Smooth muscle cell (in vitro differentiated cells): ENCODE measurements around the gene LIPN. TPM values are rescaled to one million over a fixed set of nuclear protein-coding genes. Genes with fewer than 3 reads are reported as not detected.

Source experiments
- DNase-seq: peaks from one replicate; lab custom pipeline; 2025; ENCODE audit not compliant: unreplicated experiment; lab: John Stamatoyannopoulos, UW
- H2AFZ ChIP-seq: fragments of 200-600 bp; sonication (generic); 2 replicates; pipeline ENCODE4 v1.6.0; 2016; ENCODE audit warnings: antibody characterized with exemption, low read depth, mild to moderate bottlenecking
- H3F3A ChIP-seq: fragments of 200-600 bp; sonication (generic); 2 replicates; pipeline ENCODE4 v1.6.0; 2017; ENCODE audit warnings: antibody characterized with exemption, low read depth
- H3K27ac ChIP-seq: fragments of 200-600 bp; sonication (generic); 2 replicates; pipeline ENCODE4 v1.5.1; 2016; ENCODE audit warnings: low read depth, mild to moderate bottlenecking
- H3K27me3 ChIP-seq: fragments of 200-600 bp; sonication (generic); 2 replicates; pipeline ENCODE4 v1.6.1; 2016; ENCODE audit warnings: low read depth, mild to moderate bottlenecking
- H3K36me3 ChIP-seq: fragments of 200-600 bp; sonication (generic); 2 replicates; pipeline ENCODE4 v1.5.1; 2016; ENCODE audit warnings: low read depth
- H3K4me1 ChIP-seq: fragments of 200-600 bp; sonication (generic); 2 replicates; pipeline ENCODE4 v1.5.1; 2016; ENCODE audit warnings: low read depth
- H3K4me2 ChIP-seq: fragments of 200-600 bp; sonication (generic); 2 replicates; pipeline ENCODE4 v1.6.0; 2016; ENCODE audit warnings: mild to moderate bottlenecking
- H3K4me3 ChIP-seq: fragments of 200-600 bp; sonication (generic); 2 replicates; pipeline ENCODE4 v1.5.1; 2016; ENCODE audit warnings: mild to moderate bottlenecking
- H3K79me2 ChIP-seq: fragments of 200-600 bp; sonication (generic); 2 replicates; pipeline ENCODE4 v1.6.0; 2016; ENCODE audit warnings: low read depth, mild to moderate bottlenecking
- H3K9ac ChIP-seq: fragments of 200-600 bp; sonication (generic); 2 replicates; pipeline ENCODE4 v1.6.0; 2016; ENCODE audit warnings: low read depth
- H3K9me3 ChIP-seq: fragments of 200-600 bp; sonication (generic); replicated peaks from 2 replicates; pipeline ENCODE4 v1.5.1; 2016; ENCODE audit warnings: low read depth
- H4K20me1 ChIP-seq: fragments of 200-600 bp; sonication (generic); 2 replicates; pipeline ENCODE4 v1.6.0; 2016; ENCODE audit warnings: low read depth
- WGBS: methylation state at CpG from one replicate; pipeline ENCODE4 v1.1.7; 2016; ENCODE audit warnings: low lambda C conversion rate; 5-methylcytosine and 5-hydroxymethylcytosine counted together
- polyA plus RNA-seq: library from polyadenylated mRNA; unstranded; fragments of >200 nt; fragmentation: Nextera tagmentation; extraction: Ambion mirVana; gene quantifications from 2 replicates; pipeline ENCODE4 v1.2.1, GENCODE V29; 2016
- total RNA-seq: library from RNA; depleted of rRNA; stranded (reverse); fragments of >200 nt; gene quantifications from 2 replicates; pipeline ENCODE4 v1.2.3, GENCODE V29; 2014
- TF ChIP-seq, protein P1 (sequence below): fragments of 200-600 bp; sonication (generic); IDR thresholded peaks from 2 replicates; pipeline ENCODE4 v1.5.1; 2017; ENCODE audit warnings: borderline replicate concordance, mild to moderate bottlenecking, antibody characterized with exemption; ENCODE audit not compliant: insufficient read depth, poor library complexity, severe bottlenecking

The LIPN gene, protein sequence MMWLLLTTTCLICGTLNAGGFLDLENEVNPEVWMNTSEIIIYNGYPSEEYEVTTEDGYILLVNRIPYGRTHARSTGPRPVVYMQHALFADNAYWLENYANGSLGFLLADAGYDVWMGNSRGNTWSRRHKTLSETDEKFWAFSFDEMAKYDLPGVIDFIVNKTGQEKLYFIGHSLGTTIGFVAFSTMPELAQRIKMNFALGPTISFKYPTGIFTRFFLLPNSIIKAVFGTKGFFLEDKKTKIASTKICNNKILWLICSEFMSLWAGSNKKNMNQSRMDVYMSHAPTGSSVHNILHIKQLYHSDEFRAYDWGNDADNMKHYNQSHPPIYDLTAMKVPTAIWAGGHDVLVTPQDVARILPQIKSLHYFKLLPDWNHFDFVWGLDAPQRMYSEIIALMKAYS
- total RNA-seq (0.27 and 0.40 TPM in 2 replicates), polyA plus RNA-seq (not detected in 2 replicates)

DNA sequence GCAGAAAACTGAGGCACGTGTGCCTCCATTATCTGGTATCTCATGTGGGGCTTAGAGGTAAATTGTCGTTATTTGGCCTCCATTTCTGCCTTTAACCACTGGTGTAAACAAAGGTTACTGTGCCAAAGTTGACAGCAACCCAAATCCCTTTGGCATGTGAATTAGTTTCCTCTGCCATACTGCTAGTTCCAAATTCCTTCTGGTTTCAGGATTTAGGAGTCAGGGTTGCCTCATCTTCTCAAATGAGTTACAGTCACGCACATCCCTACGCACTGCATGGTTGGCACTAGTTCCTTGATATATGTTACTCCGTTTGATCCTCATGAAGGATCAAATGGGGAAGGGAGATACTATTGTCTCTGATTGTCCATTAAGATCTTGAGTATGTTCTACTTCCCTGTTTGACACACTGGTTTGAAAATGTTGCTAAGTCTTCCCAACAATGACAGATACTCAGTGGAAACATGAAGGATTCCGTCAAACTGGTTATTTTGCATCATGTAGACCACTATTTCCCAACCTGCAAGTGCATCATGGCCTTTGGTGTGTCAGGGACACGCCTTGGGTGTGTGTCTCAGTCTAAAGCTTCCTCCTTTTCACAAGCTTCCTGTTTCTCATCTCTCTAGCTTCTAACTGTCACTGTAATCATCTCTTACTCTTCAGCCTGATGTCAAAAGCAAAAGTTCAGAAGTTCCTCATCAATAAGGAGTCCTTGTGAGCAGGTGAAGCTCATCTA is at the start of gene LIPN:
Gene LIPN (plus strand): TSS at position 655 of the 736 bp plus-strand sequence. CDS start 1,386 bp downstream, outside the sequence.
- Histone ChIP-seq H4K20me1 (no peaks in the 10 kb centered on the region), H3K79me2 (no peaks in the 10 kb centered on the region), H3K36me3 (no peaks in the 10 kb centered on the region), H3K4me2 (no peak within 1 kb of the TSS), H3K9ac (no peak within 1 kb of the TSS), H3K27me3 (no peaks in the 10 kb centered on the region), H3K4me3 (no peak within 1 kb of the TSS), H3K9me3 (no peaks in the 10 kb centered on the region), H2AFZ (no peak within 1 kb of the TSS), H3K4me1 (no peaks in the 10 kb centered on the region), H3K27ac (no peak within 1 kb of the TSS), H3F3A (no peaks in the 10 kb centered on the region)
- 90% methylated on average over 7 of the region's 7 CpGs for WGBS
- DNase-seq = no peak
- TF ChIP-seq, protein P1, sequence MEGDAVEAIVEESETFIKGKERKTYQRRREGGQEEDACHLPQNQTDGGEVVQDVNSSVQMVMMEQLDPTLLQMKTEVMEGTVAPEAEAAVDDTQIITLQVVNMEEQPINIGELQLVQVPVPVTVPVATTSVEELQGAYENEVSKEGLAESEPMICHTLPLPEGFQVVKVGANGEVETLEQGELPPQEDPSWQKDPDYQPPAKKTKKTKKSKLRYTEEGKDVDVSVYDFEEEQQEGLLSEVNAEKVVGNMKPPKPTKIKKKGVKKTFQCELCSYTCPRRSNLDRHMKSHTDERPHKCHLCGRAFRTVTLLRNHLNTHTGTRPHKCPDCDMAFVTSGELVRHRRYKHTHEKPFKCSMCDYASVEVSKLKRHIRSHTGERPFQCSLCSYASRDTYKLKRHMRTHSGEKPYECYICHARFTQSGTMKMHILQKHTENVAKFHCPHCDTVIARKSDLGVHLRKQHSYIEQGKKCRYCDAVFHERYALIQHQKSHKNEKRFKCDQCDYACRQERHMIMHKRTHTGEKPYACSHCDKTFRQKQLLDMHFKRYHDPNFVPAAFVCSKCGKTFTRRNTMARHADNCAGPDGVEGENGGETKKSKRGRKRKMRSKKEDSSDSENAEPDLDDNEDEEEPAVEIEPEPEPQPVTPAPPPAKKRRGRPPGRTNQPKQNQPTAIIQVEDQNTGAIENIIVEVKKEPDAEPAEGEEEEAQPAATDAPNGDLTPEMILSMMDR = no peak

DNA sequence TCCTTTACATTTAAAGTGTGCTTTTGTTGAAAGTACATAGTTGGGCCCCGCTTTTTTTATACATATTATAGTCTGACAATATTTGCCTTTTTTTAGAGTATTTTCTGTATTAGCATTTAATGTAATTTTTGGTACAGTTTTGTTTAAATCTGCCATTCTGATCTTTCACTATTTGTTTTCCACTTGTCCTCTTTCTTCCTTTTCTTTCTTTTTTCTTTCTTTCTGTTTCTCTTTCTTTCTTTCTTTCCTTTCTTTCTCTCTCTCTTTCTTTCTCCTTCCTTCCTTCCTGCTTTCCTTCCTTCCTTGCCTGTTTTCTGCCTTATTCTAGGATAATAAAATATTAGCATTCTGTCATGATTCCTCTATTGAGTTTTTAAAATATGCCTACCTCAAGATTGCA is 44.3 kb upstream of the LIPN start:
- WGBS = 100% methylated on average over 1 of the region's 1 CpG
- Histone ChIP-seq H3K4me3 (no peak overlapping the region), H3K36me3 (no peaks in the 10 kb centered on the region), H3K4me2 (no peak overlapping the region), H3K9ac (no peak overlapping the region), H3F3A (no peaks in the 10 kb centered on the region), H3K79me2 (no peaks in the 10 kb centered on the region), H3K4me1 (no peaks in the 10 kb centered on the region), H2AFZ (no peak overlapping the region), H3K9me3 (no peaks in the 10 kb centered on the region), H3K27me3 (peaks cover 27% of the 10 kb centered on the region), H3K27ac (no peak overlapping the region), H4K20me1 (no peaks in the 10 kb centered on the region)
- TF ChIP-seq, protein P1 = no peak
- DNase-seq = no peak

DNA sequence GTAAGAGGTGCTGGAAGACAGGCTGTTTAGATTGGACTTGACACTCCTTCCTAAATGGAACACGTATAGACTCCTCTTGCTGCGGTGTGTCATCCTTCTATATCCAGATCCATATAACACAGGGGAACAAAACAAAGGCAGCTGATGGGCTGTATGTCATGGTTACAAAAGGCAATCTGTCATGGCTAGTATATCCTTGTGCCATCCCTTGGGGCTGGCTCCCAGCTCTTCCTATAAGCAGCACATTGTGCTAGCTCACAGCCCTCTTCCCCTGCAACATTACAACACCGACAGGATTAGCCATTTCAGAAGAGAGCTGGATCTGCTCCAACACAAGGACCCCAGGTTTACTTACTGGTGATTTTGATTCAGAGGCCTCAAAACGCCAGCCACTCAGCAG is 38.4 kb upstream of the LIPN start:
- WGBS = 85% methylated on average over 4 of the region's 4 CpGs
- no peak for DNase-seq
- Histone ChIP-seq H4K20me1 (no peaks in the 10 kb centered on the region), H3K9ac (no peak overlapping the region), H2AFZ (no peak overlapping the region), H3K27ac (no peak overlapping the region), H3F3A (no peaks in the 10 kb centered on the region), H3K4me2 (no peak overlapping the region), H3K27me3 (peaks cover 48% of the 10 kb centered on the region), H3K4me1 (no peaks in the 10 kb centered on the region), H3K9me3 (no peaks in the 10 kb centered on the region), H3K79me2 (no peaks in the 10 kb centered on the region), H3K36me3 (no peaks in the 10 kb centered on the region), H3K4me3 (no peak overlapping the region)
- TF ChIP-seq, protein P1 = no peak
